ENCODE measurements around the gene F13B. TPM values are rescaled to one million over a fixed set of nuclear protein-coding genes. Genes with fewer than 3 reads are reported as not detected.

The F13B gene
- total RNA-seq, 4 donors from 2014 or later = not detected

DNA sequence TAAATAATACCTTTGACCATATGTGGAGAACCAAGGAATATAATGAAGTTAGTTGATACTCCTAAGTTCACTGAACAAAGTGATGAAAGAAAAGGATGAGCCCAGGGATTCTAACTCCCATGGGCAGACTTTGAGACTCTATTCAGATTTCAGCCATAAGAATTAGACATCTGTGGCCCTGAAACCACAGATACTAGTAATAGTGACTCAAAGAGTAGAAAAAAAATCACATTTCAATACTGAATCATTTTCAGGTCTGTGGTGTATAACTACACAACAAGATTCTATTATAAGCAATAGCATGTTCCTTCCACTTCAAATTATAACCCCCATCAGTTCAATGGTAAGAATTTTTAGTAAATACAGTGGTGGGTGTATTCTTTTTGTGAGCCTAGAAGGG, 16.4 kb upstream of the F13B start:
- no peaks in the 10 kb centered on the region for H3K36me3 ChIP-seq
- H3K4me1 ChIP-seq = no peaks in the 10 kb centered on the region
- no peaks in the 10 kb centered on the region for H3K27me3 ChIP-seq
- H3K4me3 ChIP-seq = no peak overlapping the region
- TF ChIP-seq, protein P1, sequence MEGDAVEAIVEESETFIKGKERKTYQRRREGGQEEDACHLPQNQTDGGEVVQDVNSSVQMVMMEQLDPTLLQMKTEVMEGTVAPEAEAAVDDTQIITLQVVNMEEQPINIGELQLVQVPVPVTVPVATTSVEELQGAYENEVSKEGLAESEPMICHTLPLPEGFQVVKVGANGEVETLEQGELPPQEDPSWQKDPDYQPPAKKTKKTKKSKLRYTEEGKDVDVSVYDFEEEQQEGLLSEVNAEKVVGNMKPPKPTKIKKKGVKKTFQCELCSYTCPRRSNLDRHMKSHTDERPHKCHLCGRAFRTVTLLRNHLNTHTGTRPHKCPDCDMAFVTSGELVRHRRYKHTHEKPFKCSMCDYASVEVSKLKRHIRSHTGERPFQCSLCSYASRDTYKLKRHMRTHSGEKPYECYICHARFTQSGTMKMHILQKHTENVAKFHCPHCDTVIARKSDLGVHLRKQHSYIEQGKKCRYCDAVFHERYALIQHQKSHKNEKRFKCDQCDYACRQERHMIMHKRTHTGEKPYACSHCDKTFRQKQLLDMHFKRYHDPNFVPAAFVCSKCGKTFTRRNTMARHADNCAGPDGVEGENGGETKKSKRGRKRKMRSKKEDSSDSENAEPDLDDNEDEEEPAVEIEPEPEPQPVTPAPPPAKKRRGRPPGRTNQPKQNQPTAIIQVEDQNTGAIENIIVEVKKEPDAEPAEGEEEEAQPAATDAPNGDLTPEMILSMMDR (IDR thresholded peaks at IDR 0.05) = no peak
- TF ChIP-seq EP300 (IDR thresholded peaks at IDR 0.05) = no peak
- TF ChIP-seq POLR2AphosphoS5 (IDR thresholded peaks at IDR 0.05) = no peak
- TF ChIP-seq POLR2A (IDR thresholded peaks at IDR 0.05; ENCODE audit: low read depth) = no peak
- no peak overlapping the region for H3K27ac ChIP-seq (replicated peaks in 1 of 4)
- intact Hi-C loops (cut with DNase I) = no loop called here
- DNase-seq (ENCODE audit: extremely low spot score) = no peak
- peaks cover 0 to 11% (median 0%) of the 10 kb centered on the region in 4 donors for H3K9me3 ChIP-seq

DNA sequence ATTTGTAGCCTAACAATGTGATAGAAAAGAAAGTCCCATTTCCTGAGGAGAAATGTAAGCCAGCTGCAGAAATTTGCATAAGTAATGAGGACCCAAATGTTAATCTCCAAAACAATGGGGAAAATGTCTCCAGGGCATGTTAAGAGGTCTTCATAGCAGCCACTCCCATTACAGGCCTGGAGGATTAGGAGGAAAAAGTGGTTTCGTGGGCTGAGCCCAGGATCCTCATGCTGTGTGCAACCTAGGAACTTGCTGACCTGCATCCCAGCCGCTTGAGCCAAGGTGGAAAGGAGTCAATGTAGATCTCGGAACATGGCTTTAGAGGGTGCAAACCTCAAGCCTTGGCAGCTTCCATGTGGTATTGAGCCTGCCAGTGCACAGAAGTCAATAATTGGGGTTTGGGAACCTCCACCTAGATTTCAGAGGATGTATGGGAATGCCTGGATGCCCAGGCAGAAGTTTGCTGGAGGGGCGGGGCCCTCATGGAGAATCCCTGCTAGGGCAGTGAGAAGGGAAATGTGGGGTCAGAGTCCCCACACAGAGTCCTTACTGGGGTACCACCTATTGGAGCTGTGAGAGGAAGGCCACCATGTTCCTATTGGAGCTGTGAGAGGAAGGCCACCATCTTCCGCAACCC, 14.2 kb upstream of the F13B start:
- Histone ChIP-seq H3K27me3 (no peaks in the 10 kb centered on the region), H3K4me1 (no peaks in the 10 kb centered on the region), H3K36me3 (no peaks in the 10 kb centered on the region), H3K27ac (replicated peaks in 1 of 4) (no peak overlapping the region), H3K9me3 (peaks cover 0 to 11% (median 0%) of the 10 kb centered on the region in 4 donors), H3K4me3 (no peak overlapping the region)
- WGBS = 100% methylated on average over 5 of the region's 5 CpGs
- TF ChIP-seq POLR2A (IDR thresholded peaks at IDR 0.05; ENCODE audit: low read depth) = no peak
- no peak for TF ChIP-seq EP300 (IDR thresholded peaks at IDR 0.05)
- TF ChIP-seq, protein P1 (IDR thresholded peaks at IDR 0.05) = no peak
- no peak for TF ChIP-seq POLR2AphosphoS5 (IDR thresholded peaks at IDR 0.05)
- DNase-seq (ENCODE audit: extremely low spot score) = no peak
- intact Hi-C loops (cut with DNase I) = no loop called here

DNA sequence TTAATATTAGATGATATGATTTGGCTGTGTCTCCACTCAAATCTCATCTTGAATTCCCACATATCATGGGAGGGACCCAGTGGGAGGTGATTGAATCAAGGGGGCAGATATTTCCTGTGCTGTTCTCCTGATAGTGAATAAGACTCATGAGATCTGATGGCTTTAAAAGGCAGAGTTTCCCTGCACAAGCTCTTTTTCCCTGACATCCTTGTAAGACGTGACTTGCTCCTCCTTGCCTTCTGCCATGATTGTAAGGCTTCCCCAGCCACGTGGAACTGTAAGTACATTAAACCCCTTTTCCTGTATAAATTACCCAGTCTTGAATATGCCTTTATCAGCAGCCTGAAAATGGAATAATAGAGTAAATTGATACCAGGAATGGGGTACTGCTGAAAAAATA, 13.3 kb upstream of the F13B start:
- 93% methylated on average over 2 of the region's 2 CpGs for WGBS
- H3K9me3 ChIP-seq = peaks cover 0 to 11% (median 0%) of the 10 kb centered on the region in 4 donors
- no peak overlapping the region for H3K27ac ChIP-seq (replicated peaks in 1 of 4)
- no peak overlapping the region for H3K4me3 ChIP-seq
- TF ChIP-seq POLR2AphosphoS5 (IDR thresholded peaks at IDR 0.05) (no peak), POLR2A (IDR thresholded peaks at IDR 0.05; ENCODE audit: low read depth) (no peak), EP300 (IDR thresholded peaks at IDR 0.05) (no peak)
- TF ChIP-seq, protein P1 (IDR thresholded peaks at IDR 0.05) = no peak
- H3K4me1 ChIP-seq = no peaks in the 10 kb centered on the region
- intact Hi-C loops (cut with DNase I) = no loop called here
- H3K36me3 ChIP-seq = no peaks in the 10 kb centered on the region
- no peaks in the 10 kb centered on the region for H3K27me3 ChIP-seq
- no peak for DNase-seq (ENCODE audit: extremely low spot score)

DNA sequence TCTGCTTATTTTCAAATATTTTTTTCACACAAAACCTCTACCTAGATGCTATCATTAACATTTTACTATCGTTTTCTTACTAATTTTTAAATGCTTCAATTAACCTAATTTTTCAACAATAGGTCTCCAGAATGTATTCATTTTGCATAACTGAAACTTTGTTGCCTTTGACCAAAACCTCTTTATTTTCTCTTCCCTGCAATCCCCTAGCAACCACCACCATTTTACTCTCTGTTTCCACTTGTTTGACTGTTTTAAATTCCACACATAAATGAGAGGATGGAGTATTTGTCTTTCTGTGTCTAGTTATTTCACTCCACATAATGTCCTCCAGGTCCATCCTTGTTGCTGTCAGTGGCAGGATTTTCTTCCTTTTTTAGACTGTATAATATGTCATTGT, 9.5 kb upstream of the F13B start:
- no peaks in the 10 kb centered on the region for H3K36me3 ChIP-seq
- H3K4me1 ChIP-seq = no peaks in the 10 kb centered on the region
- H3K4me3 ChIP-seq = no peak overlapping the region
- DNase-seq (ENCODE audit: extremely low spot score) = no peak
- H3K27ac ChIP-seq (replicated peaks in 1 of 4) = no peak overlapping the region
- 86% methylated on average over 1 of the region's 1 CpG for WGBS
- TF ChIP-seq EP300 (IDR thresholded peaks at IDR 0.05) (no peak), POLR2AphosphoS5 (IDR thresholded peaks at IDR 0.05) (no peak), POLR2A (IDR thresholded peaks at IDR 0.05; ENCODE audit: low read depth) (no peak)
- TF ChIP-seq, protein P1 (IDR thresholded peaks at IDR 0.05) = no peak
- intact Hi-C loops (cut with DNase I) = no loop called here
- H3K27me3 ChIP-seq = no peaks in the 10 kb centered on the region
- H3K9me3 ChIP-seq = peaks cover 0 to 10% (median 0%) of the 10 kb centered on the region in 4 donors

DNA sequence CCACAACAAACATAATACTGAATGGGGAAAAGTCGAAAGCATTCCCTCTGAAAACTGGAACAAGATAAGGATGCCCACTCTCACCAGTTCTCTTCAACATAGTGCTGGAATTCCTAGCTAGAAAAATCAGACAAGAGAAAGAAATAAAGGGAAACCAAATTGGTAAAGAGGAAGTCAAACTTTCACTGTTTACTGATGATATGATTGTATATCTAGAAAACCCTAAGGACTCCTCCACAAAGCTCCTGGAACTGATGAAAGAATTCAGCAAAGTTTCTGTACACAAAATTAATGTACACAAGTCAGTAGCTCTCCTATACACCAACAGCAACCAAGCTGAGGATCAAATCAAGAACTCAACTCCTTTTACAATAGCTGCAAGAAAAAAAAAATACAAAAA, 6.9 kb upstream of the F13B start:
- 95% methylated on average over 1 of the region's 1 CpG for WGBS
- intact Hi-C loops (cut with DNase I) = no loop called here

More for the DNA sequence above, 6.9 kb upstream of the F13B start:
- H3K27me3 ChIP-seq = no peaks in the 10 kb centered on the region
- no peak for DNase-seq (ENCODE audit: extremely low spot score)
- no peak for TF ChIP-seq POLR2A (IDR thresholded peaks at IDR 0.05; ENCODE audit: low read depth)
- TF ChIP-seq EP300 (IDR thresholded peaks at IDR 0.05) = no peak
- no peak for TF ChIP-seq POLR2AphosphoS5 (IDR thresholded peaks at IDR 0.05)
- TF ChIP-seq, protein P1 (IDR thresholded peaks at IDR 0.05) = no peak
- no peaks in the 10 kb centered on the region for H3K9me3 ChIP-seq
- H3K4me1 ChIP-seq = no peaks in the 10 kb centered on the region
- no peak overlapping the region for H3K27ac ChIP-seq (replicated peaks in 1 of 4)
- no peak overlapping the region for H3K4me3 ChIP-seq
- no peaks in the 10 kb centered on the region for H3K36me3 ChIP-seq
